Measurements from ENCODE around the gene TAF1B.
A peak's percentile ranks its signal among the peaks of the same experiment; 100 is the strongest.

- 0 out of 2 replicates have a peak, but pooled peaks have one; percentile 22 for TF ChIP-seq CTCF (IDR thresholded peaks at IDR 0.05)
- TF ChIP-seq ZFX (IDR thresholded peaks at IDR 0.05; ENCODE audit: borderline replicate concordance): no peak
Observed at GRCh38 chr2:9951272-9951521, 107.9 kb downstream of the TAF1B start.
